IMR-90 (cell line): ENCODE results near the gene CORO1A.
"Not testable (repeated sequence)": the region's sequence is repeated elsewhere in the genome, so short reads cannot be mapped to it uniquely, and the experiment has no call there.

Experiments
- BHLHE40 ChIP-seq: fragments of 150-350 bp; IDR thresholded peaks from 2 replicates; pipeline ENCODE4 v1.6.1; 2016; ENCODE audit warnings: mild to moderate bottlenecking, low read depth, low read length
- CEBPB ChIP-seq: IDR thresholded peaks from 2 replicates; pipeline ENCODE4 v1.6.1; 2012; ENCODE audit warnings: low read depth, low read length, improper control_type of control experiment
- CTCF ChIP-seq: conservative IDR thresholded peaks from 2 replicates; pipeline ENCODE4 v1.5.1; 2012; ENCODE audit warnings: mild to moderate bottlenecking, low read depth, low read length, improper control_type of control experiment
- ELK1 ChIP-seq: fragments of 150-350 bp; IDR thresholded peaks from 2 replicates; pipeline ENCODE4 v1.6.1; 2016; ENCODE audit warnings: low read depth, mild to moderate bottlenecking, low read length, moderate library complexity, borderline replicate concordance
- FOS ChIP-seq: fragments of 150-350 bp; IDR thresholded peaks from 2 replicates; pipeline ENCODE4 v1.6.1; 2016; ENCODE audit warnings: low read depth, low read length
- MAFK ChIP-seq: IDR thresholded peaks from 2 replicates; pipeline ENCODE4 v1.6.1; 2012; ENCODE audit warnings: low read depth, low read length, improper control_type of control experiment
- MAZ ChIP-seq: IDR thresholded peaks from 2 replicates; pipeline ENCODE4 v1.6.1; 2012; ENCODE audit warnings: low read depth, mild to moderate bottlenecking, low read length, improper control_type of control experiment, moderate library complexity, borderline replicate concordance
- MXI1 ChIP-seq: IDR thresholded peaks from 2 replicates; pipeline ENCODE4 v1.6.1; 2012; ENCODE audit warnings: low read depth, mild to moderate bottlenecking, low read length, moderate library complexity, borderline replicate concordance
- POLR2A ChIP-seq: IDR thresholded peaks from 2 replicates; pipeline ENCODE4 v1.6.1; 2012; ENCODE audit warnings: mild to moderate bottlenecking, low read depth, low read length
- RAD21 ChIP-seq: IDR thresholded peaks from 2 replicates; pipeline ENCODE4 v1.6.1; 2012; ENCODE audit warnings: low read length, improper control_type of control experiment
- RCOR1 ChIP-seq: IDR thresholded peaks from 2 replicates; pipeline ENCODE4 v1.6.1; 2012; ENCODE audit warnings: mild to moderate bottlenecking, low read length, improper control_type of control experiment; ENCODE audit not compliant: insufficient replicate concordance
- RFX5 ChIP-seq: IDR thresholded peaks from 2 replicates; pipeline ENCODE4 v1.8.0; 2012; ENCODE audit warnings: low read depth, mild to moderate bottlenecking, low read length, moderate library complexity
- SMC3 ChIP-seq: fragments of 150-350 bp; IDR thresholded peaks from 2 replicates; pipeline ENCODE4 v1.6.1; 2016; ENCODE audit warnings: low read depth, mild to moderate bottlenecking, antibody characterized with exemption, low read length, moderate library complexity
- TF ChIP-seq, protein P1 (sequence below): fragments of 150-350 bp; IDR thresholded peaks from 2 replicates; pipeline ENCODE4 v1.6.1; 2017; ENCODE audit warnings: mild to moderate bottlenecking, antibody characterized with exemption, low read length, low read depth

DNA sequence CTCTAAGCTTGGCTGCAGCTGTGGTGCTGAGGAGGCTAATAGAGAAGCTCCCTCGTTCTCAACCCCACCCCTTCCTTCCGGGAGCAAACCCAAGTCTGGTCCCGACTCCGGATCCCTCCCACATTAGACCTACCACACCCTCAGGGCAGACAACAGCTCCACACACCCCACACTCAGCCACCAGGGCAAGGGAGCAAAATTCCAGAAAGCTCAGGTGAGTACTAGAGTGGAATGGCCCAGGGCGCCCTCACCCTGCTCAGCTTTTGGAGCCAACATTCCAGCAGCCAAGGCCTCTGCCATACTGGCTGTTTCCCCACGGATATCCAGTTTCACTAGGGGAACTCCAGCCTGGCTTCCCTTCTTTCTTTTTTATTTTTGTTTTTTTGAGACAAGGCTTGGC is 25.6 kb downstream of the CORO1A start:
- not testable (repeated sequence) for TF ChIP-seq CTCF, RCOR1, SMC3, MXI1, FOS, POLR2A, BHLHE40, MAZ, CEBPB, MAFK, RAD21, ELK1, RFX5
- TF ChIP-seq, protein P1, sequence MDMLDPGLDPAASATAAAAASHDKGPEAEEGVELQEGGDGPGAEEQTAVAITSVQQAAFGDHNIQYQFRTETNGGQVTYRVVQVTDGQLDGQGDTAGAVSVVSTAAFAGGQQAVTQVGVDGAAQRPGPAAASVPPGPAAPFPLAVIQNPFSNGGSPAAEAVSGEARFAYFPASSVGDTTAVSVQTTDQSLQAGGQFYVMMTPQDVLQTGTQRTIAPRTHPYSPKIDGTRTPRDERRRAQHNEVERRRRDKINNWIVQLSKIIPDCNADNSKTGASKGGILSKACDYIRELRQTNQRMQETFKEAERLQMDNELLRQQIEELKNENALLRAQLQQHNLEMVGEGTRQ, result not testable (repeated sequence)
